GM12874 (cell line): Measurements from ENCODE around the gene DOCK6.

Experiments
- CTCF ChIP-seq: IDR thresholded peaks from 2 replicates; pipeline ENCODE4 v1.5.1; 2011; ENCODE audit warnings: low read depth, mild to moderate bottlenecking, control low read depth, low read length, moderate library complexity; ENCODE audit not compliant: insufficient read depth

The DOCK6 gene

GRCh38 chr19:11202488-11203193, 59.7 kb downstream of the DOCK6 start:
- TF ChIP-seq CTCF = no peak

- TF ChIP-seq CTCF = no peak
These were observed 60.5 kb downstream of the DOCK6 start for GRCh38 chr19:11201791-11202190.

- TF ChIP-seq CTCF = no peak
These were observed 61.4 kb downstream of the DOCK6 start for GRCh38 chr19:11200931-11201330.

GRCh38 chr19:11200015-11200574, 62.2 kb downstream of the DOCK6 start:
- no peak for TF ChIP-seq CTCF

GRCh38 chr19:11199517-11199916, 62.8 kb downstream of the DOCK6 start:
- no peak for TF ChIP-seq CTCF

- no peak for TF ChIP-seq CTCF
These were observed 63.4 kb downstream of the DOCK6 start for GRCh38 chr19:11198769-11199424.

- TF ChIP-seq CTCF = no peak
These were observed 64.2 kb downstream of the DOCK6 start for GRCh38 chr19:11198175-11198534.
